AG04449 (cell line): ENCODE data around the gene MSI2.

Experiments used
- CTCF ChIA-PET: fragments of 350-600 bp; formaldehyde crosslinking; extraction: SDS; loops from one replicate; lab custom pipeline; 2021; ENCODE audit warnings: antibody characterized with exemption; lab: Yijun Ruan, JAX
- POLR2A ChIA-PET: fragments of 400-600, 350-600 bp; formaldehyde crosslinking; extraction: SDS; loops from one replicate; lab custom pipeline; 2020; ENCODE audit warnings: antibody characterized with exemption, inconsistent platforms; lab: Yijun Ruan, JAX
- DNase-seq: peaks from one replicate; pipeline ENCODE4 v3.0.0-alpha.2; 2010; ENCODE audit warnings: low read depth, low spot score
- H3K4me3 ChIP-seq: 2 replicates; pipeline ENCODE4 v1.5.1; 2011; ENCODE audit warnings: low read depth, mild to moderate bottlenecking, control low read depth, low read length
- CTCF ChIP-seq: IDR thresholded peaks from one replicate; pipeline ENCODE4 v1.5.1; 2011; ENCODE audit warnings: mild to moderate bottlenecking, moderate library complexity, low read length, control low read depth, inconsistent platforms; ENCODE audit not compliant: insufficient read depth; ENCODE audit errors: missing control alignments

MSI2 gene

DNA sequence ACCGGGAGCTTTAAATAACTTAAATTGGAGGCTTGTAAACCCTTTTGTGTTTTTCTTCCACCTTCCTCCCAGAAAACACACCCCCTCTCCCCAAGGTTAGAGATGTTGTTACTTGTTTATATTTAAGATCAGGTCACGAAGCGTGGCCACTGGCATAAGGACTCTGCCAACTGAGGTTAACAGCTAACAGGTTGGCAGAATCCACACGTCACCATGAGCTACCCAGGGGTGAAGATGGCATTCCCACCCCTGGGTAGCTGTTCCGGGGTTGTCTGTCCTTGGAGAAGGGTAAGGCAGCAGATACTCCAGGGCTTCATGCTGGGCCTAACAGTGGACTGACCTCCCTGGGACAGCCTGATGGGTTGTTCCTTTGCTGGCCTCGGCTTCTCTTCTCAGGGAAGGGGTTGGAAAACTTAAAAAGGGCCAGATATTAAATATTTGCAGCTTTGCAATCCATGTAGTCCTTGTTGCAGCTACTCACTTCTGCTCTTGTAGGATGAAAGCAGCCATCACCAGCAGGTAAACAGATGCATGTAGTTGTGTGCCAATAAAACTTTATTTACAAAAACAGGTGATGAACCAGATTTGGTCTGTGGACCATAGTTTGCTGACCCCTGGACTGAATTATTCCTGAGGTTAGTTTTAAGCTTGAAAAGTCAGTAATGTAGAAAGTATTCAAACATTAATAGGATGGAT, 148.6 kb downstream of the MSI2 start:
- H3K4me3 ChIP-seq, result no peak overlapping the region
- no peak for DNase-seq
- TF ChIP-seq CTCF, result no peak
- CTCF ChIA-PET, result interaction anchor here (1.0 to 1.2 kb wide), 3 partner anchors 9 to 267 kb away, joined by 3 to 5 read pairs (median 3); no protein-coding TSS in a partner anchor
- POLR2A ChIA-PET, result interaction anchor here (0.6 kb wide), 1 partner anchor 76 kb away, joined by 3 read pairs; no protein-coding TSS in a partner anchor

- CTCF ChIA-PET, result interaction anchor here (1.0 to 1.6 kb wide), 4 partner anchors 9 to 267 kb away, joined by 3 to 5 read pairs (median 3); no protein-coding TSS in a partner anchor
- H3K4me3 ChIP-seq, result no peak overlapping the region
- TF ChIP-seq CTCF, result no peak
Observed at GRCh38 chr17:57405491-57406072, 149.3 kb downstream of the MSI2 start.

GRCh38 chr17:57406131-57406980, 150.0 kb downstream of the MSI2 start:
- ChIA-PET POLR2A (no interaction called here), CTCF (interaction anchor here (1.1 to 1.6 kb wide), 2 partner anchors 10 to 15 kb away, joined by 3 read pairs; no protein-coding TSS in a partner anchor)
- no peak overlapping the region for H3K4me3 ChIP-seq
- no peak for DNase-seq
- TF ChIP-seq CTCF, result no peak

More at GRCh38 chr17:57405491-57406072, 149.3 kb downstream of the MSI2 start:
- no peak for DNase-seq
- POLR2A ChIA-PET, result interaction anchor here (0.6 kb wide), 1 partner anchor 75 kb away, joined by 3 read pairs; no protein-coding TSS in a partner anchor

DNA sequence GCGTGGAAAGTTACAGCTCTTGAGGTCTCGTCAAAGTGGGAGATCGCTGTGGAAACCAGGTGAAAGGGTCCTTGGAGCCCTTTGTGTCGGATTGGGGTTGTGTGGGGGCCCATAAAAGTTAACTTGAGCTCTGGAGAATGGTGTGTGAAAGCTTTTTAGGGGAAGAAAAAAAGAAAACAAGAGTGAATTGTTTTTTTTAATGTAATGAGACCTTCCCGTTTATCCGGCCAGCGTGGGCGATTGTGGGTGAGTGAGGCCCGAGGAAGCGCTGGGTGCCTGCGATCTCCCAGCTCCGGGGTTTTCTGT, 150.6 kb downstream of the MSI2 start:
- POLR2A ChIA-PET, result no interaction called here
- TF ChIP-seq CTCF, result no peak
- H3K4me3 ChIP-seq, result no peak overlapping the region
- DNase-seq, result no peak
- CTCF ChIA-PET, result interaction anchor here (1.6 to 2.2 kb wide), 2 partner anchors 14 to 164 kb away, joined by 3 to 5 read pairs; no protein-coding TSS in a partner anchor

DNA sequence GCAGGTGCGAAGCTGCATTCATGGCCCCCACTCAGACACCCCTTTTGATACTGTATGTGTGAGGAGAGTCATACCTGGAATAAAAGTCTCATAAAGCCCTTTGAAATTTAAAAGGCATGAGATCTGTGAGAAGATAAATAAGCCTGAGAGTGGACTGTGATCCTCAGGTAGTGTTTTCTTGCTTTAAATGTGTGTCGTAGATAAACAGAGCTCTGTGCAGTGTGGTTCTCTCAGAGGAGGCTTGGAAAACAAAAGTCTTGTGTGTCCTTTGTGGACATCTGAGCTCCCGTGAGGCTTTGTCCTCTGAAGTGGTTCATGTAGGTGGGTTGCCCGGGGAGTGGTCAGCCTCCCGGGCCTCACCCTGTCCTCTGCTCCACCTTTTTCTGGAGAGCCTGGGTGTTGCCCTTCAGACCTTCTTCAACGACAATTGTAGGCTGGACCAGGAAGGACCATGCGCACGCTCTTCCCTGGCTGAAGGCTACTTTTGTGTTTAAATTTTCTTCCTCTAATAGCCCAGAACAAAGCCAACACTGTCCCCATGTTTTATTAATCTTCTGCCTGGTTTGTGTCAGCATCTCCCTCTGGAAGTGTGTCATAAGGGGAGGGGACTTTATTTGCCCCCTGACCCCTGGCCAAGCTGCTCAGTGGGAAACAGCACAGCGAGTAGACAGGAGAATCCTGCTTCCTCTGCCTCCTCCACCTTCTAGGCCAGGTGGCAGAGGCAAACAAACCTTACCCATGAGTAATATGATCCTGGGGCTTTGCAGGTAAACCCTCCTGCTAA, 151.2 kb downstream of the MSI2 start:
- no peak for TF ChIP-seq CTCF
- ChIA-PET POLR2A (no interaction called here), CTCF (interaction anchor here (1.6 to 2.2 kb wide), 2 partner anchors 14 to 165 kb away, joined by 3 to 5 read pairs; no protein-coding TSS in a partner anchor)
- no peak overlapping the region for H3K4me3 ChIP-seq
- no peak for DNase-seq
